COLO829 (cell line): ENCODE measurements around the gene SSR4.

Experiments
- DNase-seq: peaks from one replicate; pipeline ENCODE4 v3.0.0; 2012; ENCODE audit warnings: low spot score

Gene SSR4

GRCh38 chrX:153781428-153782047 lies 12.9 kb upstream of the SSR4 start:
- no peak for DNase-seq

GRCh38 chrX:153782313-153782712 lies 12.2 kb upstream of the SSR4 start:
- no peak for DNase-seq

GRCh38 chrX:153782871-153783270 lies 11.6 kb upstream of the SSR4 start:
- no peak for DNase-seq

GRCh38 chrX:153783378-153784013 lies 11.0 kb upstream of the SSR4 start:
- DNase-seq = no peak

GRCh38 chrX:153784325-153784967 lies 10.0 kb upstream of the SSR4 start:
- no peak for DNase-seq

- DNase-seq = no peak
Observed at GRCh38 chrX:153786669-153787068, 7.8 kb upstream of the SSR4 start.

- DNase-seq = no peak
Observed at GRCh38 chrX:153789654-153790053, 4.8 kb upstream of the SSR4 start.

GRCh38 chrX:153791104-153791852 lies 3.2 kb upstream of the SSR4 start:
- no peak for DNase-seq

GRCh38 chrX:153792368-153792767 lies 2.1 kb upstream of the SSR4 start:
- no peak for DNase-seq

GRCh38 chrX:153793291-153793690 lies 1.2 kb upstream of the SSR4 start:
- DNase-seq = no peak

GRCh38 chrX:153794897-153795816 lies 689 bp downstream of the SSR4 start:
- no peak for DNase-seq

- DNase-seq = no peak
Observed at GRCh38 chrX:153797415-153798015, 3.0 kb downstream of the SSR4 start.

GRCh38 chrX:153799326-153799725 lies 4.9 kb downstream of the SSR4 start:
- DNase-seq = no peak

GRCh38 chrX:153800177-153800722 lies 5.8 kb downstream of the SSR4 start:
- DNase-seq = no peak

- DNase-seq = no peak
Observed at GRCh38 chrX:153800746-153801145, 6.3 kb downstream of the SSR4 start.

- DNase-seq = no peak
Observed at GRCh38 chrX:153801669-153802068, 7.2 kb downstream of the SSR4 start.

- DNase-seq = no peak
Observed at GRCh38 chrX:153802513-153803045, 8.1 kb downstream of the SSR4 start.

- no peak for DNase-seq
Observed at GRCh38 chrX:153803211-153804099, 9.0 kb downstream of the SSR4 start.

GRCh38 chrX:153804100-153804595 lies 9.7 kb downstream of the SSR4 start:
- DNase-seq = no peak

- no peak for DNase-seq
Observed at GRCh38 chrX:153804621-153805020, 10.2 kb downstream of the SSR4 start.
